Epithelial cell of proximal tubule (primary cell): Measurements from ENCODE around the gene TEPSIN. TPM values are rescaled to one million over a fixed set of nuclear protein-coding genes. Genes with fewer than 3 reads are reported as not detected.

Source experiments
- DNase-seq: peaks from one replicate; pipeline ENCODE4 v3.0.0-alpha.2; 2011; ENCODE audit warnings: low read depth
- H3K4me3 ChIP-seq: 2 replicates; pipeline ENCODE4 v1.5.1; 2011; ENCODE audit warnings: low read depth, mild to moderate bottlenecking, low read length
- total RNA-seq: library from RNA; depleted of rRNA; stranded (reverse); fragments of >200 nt; gene quantifications from 2 replicates; pipeline ENCODE4 v1.2.3, GENCODE V29; 2015
- TF ChIP-seq, protein P1 (sequence below): conservative IDR thresholded peaks from 2 replicates; pipeline ENCODE4 v1.5.1; 2012; ENCODE audit warnings: low read depth, mild to moderate bottlenecking, low read length

Gene TEPSIN
- total RNA-seq, 1 donor from 2014 or later: 37.3 TPM

- TF ChIP-seq, protein P1, sequence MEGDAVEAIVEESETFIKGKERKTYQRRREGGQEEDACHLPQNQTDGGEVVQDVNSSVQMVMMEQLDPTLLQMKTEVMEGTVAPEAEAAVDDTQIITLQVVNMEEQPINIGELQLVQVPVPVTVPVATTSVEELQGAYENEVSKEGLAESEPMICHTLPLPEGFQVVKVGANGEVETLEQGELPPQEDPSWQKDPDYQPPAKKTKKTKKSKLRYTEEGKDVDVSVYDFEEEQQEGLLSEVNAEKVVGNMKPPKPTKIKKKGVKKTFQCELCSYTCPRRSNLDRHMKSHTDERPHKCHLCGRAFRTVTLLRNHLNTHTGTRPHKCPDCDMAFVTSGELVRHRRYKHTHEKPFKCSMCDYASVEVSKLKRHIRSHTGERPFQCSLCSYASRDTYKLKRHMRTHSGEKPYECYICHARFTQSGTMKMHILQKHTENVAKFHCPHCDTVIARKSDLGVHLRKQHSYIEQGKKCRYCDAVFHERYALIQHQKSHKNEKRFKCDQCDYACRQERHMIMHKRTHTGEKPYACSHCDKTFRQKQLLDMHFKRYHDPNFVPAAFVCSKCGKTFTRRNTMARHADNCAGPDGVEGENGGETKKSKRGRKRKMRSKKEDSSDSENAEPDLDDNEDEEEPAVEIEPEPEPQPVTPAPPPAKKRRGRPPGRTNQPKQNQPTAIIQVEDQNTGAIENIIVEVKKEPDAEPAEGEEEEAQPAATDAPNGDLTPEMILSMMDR: no peak
- no peak overlapping the region for H3K4me3 ChIP-seq
- DNase-seq: no peak
Measured at GRCh38 chr17:81282876-81283275, 44.0 kb upstream of the TEPSIN start.

GRCh38 chr17:81282141-81282540 lies 43.3 kb upstream of the TEPSIN start:
- TF ChIP-seq, protein P1: no peak
- H3K4me3 ChIP-seq: no peak overlapping the region
- no peak for DNase-seq

GRCh38 chr17:81280571-81280970 lies 41.7 kb upstream of the TEPSIN start:
- TF ChIP-seq, protein P1: no peak
- no peak overlapping the region for H3K4me3 ChIP-seq
- no peak for DNase-seq

- no peak for DNase-seq
- no peak overlapping the region for H3K4me3 ChIP-seq
- TF ChIP-seq, protein P1: no peak
Measured at GRCh38 chr17:81279278-81280275, 40.7 kb upstream of the TEPSIN start.

DNA sequence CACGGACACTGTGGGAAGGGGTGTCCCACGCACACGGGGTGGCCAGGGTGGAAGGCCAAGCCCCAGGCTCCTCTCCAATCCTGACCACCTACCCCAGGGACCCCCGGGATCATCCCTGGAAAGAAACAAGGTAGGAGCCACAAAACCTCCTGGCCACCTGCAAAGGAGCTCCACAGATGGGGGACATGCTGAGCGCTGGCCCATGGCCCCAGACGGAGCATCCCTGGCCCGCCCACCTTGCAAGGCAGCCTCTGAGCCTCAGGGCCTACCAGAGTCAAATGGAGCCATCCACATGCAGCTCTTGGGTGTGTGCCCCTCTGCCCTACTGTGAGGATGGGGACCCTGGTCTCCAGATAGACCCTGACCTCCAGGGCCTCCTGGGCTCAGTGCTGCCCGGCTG lies 40.0 kb upstream of the TEPSIN start:
- H3K4me3 ChIP-seq: no peak overlapping the region
- TF ChIP-seq, protein P1: no peak
- no peak for DNase-seq

GRCh38 chr17:81277946-81278693 lies 39.3 kb upstream of the TEPSIN start:
- TF ChIP-seq, protein P1: no peak
- no peak overlapping the region for H3K4me3 ChIP-seq
- no peak for DNase-seq
